Measurements from ENCODE around the gene FRMD8. TPM values are rescaled to one million over a fixed set of nuclear protein-coding genes. Genes with fewer than 3 reads are reported as not detected.

Gene FRMD8
- total RNA-seq, 4 donors from 2014 or later, result 32.5 to 44.7 (median 40.3) TPM

GRCh38 chr11:65376138-65376713 is 10.2 kb upstream of the FRMD8 start:
- no peak for TF ChIP-seq CTCF (IDR thresholded peaks at IDR 0.05; ENCODE audit: low read depth)

- no peak for TF ChIP-seq CTCF (IDR thresholded peaks at IDR 0.05; ENCODE audit: low read depth)
Measured at GRCh38 chr11:65377036-65377435, 9.4 kb upstream of the FRMD8 start.

- TF ChIP-seq CTCF (IDR thresholded peaks at IDR 0.05; ENCODE audit: low read depth), result no peak
Measured at GRCh38 chr11:65377777-65378176, 8.7 kb upstream of the FRMD8 start.

- TF ChIP-seq CTCF (IDR thresholded peaks at IDR 0.05; ENCODE audit: low read depth), result no peak
Measured at GRCh38 chr11:65378208-65378927, 8.1 kb upstream of the FRMD8 start.

GRCh38 chr11:65378928-65379638 is 7.4 kb upstream of the FRMD8 start:
- TF ChIP-seq CTCF (IDR thresholded peaks at IDR 0.05; ENCODE audit: low read depth), result no peak

- TF ChIP-seq CTCF (IDR thresholded peaks at IDR 0.05; ENCODE audit: low read depth), result no peak
Measured at GRCh38 chr11:65379698-65380459, 6.6 kb upstream of the FRMD8 start.
